GM19455 (cell line): ENCODE measurements around the gene ALKBH1.

Experiments
- ATAC-seq: cut with Tn5 transposase; IDR thresholded peaks from one replicate; pipeline ENCODE4 v1.9.1; 2021; ENCODE audit not compliant: unreplicated experiment

Gene ALKBH1

GRCh38 chr14:77625360-77625759 lies 82.5 kb downstream of the ALKBH1 start:
- ATAC-seq = no peak

GRCh38 chr14:77623201-77623600 lies 84.6 kb downstream of the ALKBH1 start:
- ATAC-seq = no peak
